ENCODE measurements around the gene TGFB2.
"Not testable (repeated sequence)": the region's sequence is repeated elsewhere in the genome, so short reads cannot be mapped to it uniquely, and the experiment has no call there.

TGFB2 gene

GRCh38 chr1:218344814-218345672, at the start of gene TGFB2:
Gene TGFB2, plus strand, starts transcription at chr1:218345336. Its CDS starts 1,366 bp downstream, at chr1:218346702.
- DNase-seq, result peak; percentile 13

DNA sequence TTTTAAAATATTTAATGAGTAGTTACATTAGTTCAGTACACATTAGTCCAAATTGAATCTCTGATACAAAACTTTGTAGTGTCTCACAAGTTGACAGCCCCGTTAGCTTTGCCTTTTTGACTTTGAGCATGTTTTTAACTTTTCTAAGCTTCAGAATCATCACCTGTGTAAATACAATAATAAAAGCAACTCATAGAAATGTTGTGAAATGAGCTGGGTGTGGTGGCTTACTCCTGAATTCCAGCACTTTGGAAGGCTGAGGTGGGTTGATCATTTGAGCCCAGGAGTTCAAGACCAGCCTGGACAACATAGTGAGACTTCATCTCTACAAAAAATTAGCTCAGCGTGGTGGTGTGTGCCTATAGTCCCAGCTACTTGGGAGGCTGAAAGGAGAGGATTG, 49.0 kb upstream of the TGFB2 start:
- no peak for DNase-seq

GRCh38 chr1:218297461-218297860, 47.7 kb upstream of the TGFB2 start:
- DNase-seq, result no peak

DNA sequence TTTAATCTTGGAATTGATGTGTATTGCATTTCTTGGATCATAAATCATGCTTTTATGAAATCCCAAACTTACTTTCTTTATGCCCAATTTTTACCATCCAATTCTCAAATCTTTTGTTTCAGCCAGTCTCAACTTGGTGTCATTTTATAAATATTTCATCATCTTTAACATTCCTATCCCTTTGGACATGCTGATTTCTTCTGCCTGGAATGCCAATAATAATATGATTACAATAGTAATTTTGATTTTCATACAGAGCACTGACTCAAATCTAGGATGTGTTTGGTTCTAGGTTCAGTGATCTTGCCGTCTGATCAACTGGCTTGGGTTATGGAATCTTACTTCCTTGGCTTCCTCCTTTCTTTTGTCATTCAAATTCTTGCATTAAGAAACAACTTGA, 47.3 kb upstream of the TGFB2 start:
- no peak for DNase-seq

GRCh38 chr1:218298398-218298797, 46.7 kb upstream of the TGFB2 start:
- DNase-seq, result no peak

GRCh38 chr1:218299416-218299815, 45.7 kb upstream of the TGFB2 start:
- DNase-seq, result no peak

GRCh38 chr1:218301217-218301616, 43.9 kb upstream of the TGFB2 start:
- DNase-seq, result no peak

- DNase-seq, result no peak
Observed at GRCh38 chr1:218302155-218302554, 43.0 kb upstream of the TGFB2 start.

- no peak for DNase-seq
Observed at GRCh38 chr1:218303176-218303879, 41.8 kb upstream of the TGFB2 start.

DNA sequence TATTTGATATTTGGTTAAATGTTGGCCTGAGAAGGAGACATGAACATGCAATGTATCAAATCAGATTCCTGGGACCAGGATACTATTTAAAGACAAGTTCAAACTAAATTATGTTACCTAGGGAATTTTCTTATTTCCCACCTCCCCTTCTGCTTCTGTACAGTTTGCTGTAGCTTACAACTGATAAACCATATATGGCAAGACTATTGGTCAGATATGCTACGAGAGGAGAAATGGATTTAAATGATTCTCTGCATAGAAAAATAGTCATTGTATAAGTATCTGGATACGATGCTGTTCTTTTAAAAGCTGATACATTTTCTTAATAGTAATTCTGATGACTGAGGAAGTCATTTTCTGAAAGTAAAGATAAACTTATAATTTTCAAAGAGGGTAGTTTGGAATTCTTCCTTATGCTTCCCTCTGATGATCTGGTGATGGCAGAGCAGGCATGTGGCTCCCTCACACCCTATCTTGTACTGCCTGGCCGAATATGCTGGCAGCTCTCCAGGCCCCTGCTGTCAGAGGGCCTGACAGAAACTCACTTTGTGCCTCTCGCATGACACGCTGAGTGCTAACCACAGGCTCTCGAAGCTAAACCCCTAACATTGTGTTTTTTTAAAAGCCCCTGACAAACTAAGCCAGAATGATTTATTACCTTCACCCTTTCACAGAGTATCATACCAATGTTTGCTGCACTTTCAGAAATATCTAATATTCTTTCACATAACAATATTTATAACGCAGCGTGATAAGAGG, 40.7 kb upstream of the TGFB2 start:
- peak; percentile 20 for DNase-seq

DNA sequence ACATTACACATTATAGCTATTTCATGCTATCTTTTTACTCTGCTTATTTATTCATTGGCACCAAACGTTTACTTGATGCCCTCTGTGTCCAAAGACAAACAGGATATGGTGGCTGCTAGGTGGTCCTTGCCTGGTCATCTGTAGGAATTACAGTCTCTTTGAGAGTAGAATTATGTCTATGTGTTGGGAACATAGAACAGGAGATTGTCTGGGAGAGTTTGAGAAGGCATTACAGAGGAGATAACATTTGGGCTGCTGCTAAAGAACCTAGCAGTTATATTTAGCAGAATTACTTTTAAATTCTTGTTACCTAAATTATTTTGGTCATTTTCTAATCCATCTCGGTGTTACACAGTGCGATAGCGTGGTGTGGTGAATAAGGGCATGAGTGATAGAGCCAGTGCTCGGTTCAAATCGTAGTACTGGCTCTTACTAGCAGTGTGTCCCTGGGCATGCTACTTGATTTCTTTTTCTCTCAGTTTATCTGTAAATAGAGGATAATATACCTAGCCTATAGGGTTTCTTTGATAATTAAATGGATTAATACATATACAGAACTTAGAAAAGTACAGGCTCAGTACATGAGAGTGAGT, 39.6 kb upstream of the TGFB2 start:
- no peak for DNase-seq

DNA sequence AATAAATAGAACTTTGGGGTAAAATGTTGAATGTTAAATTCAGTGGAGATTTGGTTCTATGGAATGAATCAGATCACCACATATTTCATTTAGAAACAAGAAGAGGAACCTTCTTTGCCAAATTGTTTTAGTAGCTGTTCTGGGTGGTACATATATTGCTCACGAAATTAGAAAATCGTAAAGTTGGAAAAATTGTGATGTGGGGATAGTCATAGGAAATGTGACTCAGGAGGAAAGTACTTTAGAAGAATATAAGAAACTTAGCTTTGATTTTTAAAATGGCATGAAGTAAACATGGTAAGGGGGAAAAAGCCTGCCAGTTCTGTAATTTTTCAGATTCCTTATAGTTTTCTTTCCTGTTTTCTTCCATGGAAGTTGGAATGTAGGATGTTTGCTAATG, 32.6 kb upstream of the TGFB2 start:
- no peak for DNase-seq

GRCh38 chr1:218314316-218314715, 30.8 kb upstream of the TGFB2 start:
- no peak for DNase-seq

DNA sequence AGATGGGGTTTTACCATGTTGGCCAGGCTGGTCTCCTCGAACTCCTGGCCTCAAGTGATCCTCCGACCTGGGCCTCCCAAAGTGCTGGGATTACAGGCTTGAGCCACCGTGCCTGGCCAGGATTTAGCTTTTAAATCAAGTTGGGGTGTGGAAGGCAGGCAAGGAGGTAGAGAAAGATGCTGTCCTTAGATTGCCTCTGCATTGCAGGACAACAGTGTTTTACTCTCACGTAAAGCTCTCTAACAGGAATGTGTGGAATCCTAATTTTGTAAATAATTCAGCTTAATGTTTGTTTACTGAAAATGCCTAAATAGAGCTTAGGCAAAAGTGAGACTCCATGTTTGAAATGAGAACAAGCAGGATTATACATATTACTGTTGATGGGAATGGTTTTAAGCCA, 29.5 kb upstream of the TGFB2 start:
- DNase-seq, result no peak

- no peak for DNase-seq
Observed at GRCh38 chr1:218317061-218317460, 28.1 kb upstream of the TGFB2 start.

GRCh38 chr1:218320182-218320581, 25.0 kb upstream of the TGFB2 start:
- DNase-seq, result not testable (repeated sequence)

DNA sequence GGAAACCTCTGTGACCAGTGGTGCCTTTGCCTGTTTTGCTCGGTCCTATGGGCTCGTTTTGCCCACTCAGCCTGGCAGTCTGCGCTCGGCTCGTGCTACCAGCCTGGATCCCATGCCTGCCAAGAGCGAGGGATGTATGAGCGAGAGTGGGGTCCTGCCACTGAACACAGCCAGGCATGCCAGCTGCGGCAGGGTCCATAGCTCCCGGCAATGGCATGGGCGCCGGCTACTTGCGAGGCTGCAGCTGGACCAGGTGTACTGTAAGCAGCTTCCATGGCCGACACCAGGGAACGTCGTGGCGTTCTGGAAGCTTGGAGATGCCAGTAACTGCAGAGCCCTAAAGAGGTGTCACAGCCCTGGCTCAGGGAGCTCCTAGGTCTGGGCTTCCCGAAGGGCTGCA, 22.4 kb upstream of the TGFB2 start:
- no peak for DNase-seq

GRCh38 chr1:218323568-218324225, 21.4 kb upstream of the TGFB2 start:
- no peak for DNase-seq

DNA sequence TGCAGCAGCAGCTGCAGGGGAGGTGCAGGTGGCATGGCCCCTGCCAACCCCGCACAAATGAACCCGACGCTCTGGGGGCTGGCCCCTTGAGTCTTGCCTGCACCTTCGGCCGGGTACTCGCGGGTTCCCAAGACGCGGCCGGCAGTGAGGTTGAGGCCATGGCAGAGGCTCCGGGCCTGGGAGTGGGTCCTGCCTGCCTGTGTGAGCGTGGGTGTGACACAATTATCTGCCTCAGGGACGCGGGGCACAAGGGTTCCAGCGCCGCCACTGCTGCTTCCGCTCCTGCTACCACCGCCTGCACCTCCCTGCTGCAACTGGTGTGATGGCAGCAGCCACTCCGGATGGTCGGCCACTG, 20.9 kb upstream of the TGFB2 start:
- DNase-seq, result no peak

- no peak for DNase-seq
Observed at GRCh38 chr1:218328769-218329168, 16.4 kb upstream of the TGFB2 start.

GRCh38 chr1:218330043-218330623, 15.0 kb upstream of the TGFB2 start:
- no peak for DNase-seq

DNA sequence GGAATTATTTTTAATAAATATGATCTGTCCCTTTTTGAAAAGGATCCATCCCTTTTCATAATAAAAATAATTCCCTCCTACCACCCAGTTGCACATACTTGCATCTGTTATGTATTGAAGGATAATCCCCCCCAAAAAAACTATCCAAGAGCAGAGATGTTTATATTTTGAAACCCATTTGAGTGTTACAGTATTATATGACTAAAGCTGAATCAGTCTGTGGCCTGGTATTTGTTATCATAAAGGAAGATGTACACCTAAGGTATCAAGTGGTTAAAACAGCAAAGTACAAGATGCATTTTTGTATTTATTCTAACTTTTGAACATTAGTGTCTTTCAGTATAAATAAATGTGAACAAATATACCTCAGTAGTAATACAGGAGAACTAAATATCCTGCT, 12.7 kb upstream of the TGFB2 start:
- no peak for DNase-seq
